ENCODE measurements around the gene CPPED1. TPM values are rescaled to one million over a fixed set of nuclear protein-coding genes. Genes with fewer than 3 reads are reported as not detected.

CPPED1 gene
- total and polyA plus RNA-seq, 8 donors: 9.1 to 33.3 (median 9.8) TPM

DNA sequence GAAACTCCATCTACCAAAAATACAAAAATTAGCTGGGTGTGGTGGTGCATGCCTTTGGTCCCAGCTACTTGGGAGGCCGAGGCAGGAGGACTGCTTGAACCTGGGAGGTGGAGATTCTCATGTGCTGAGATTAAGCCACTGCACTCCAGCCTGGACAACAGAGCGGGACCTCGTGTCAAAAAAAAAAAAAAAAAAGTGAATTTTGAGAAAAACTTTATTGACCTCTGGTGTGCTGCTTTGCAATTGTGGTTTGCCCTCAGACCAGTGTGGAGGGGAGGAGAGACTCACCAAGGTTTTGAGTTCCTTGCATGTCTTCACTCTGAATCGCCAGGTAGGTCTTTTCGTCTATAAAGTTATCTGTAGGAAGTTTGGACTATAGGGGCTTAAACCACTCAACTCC lies 145.2 kb downstream of the CPPED1 start:
- peaks cover 0 to 20% of the 10 kb centered on the region in 2 donors for H3K36me3 ChIP-seq
- TF ChIP-seq CTCF (IDR thresholded peaks at IDR 0.05): no peak
- ATAC-seq: no peak
- H3K4me1 ChIP-seq: no peaks in the 10 kb centered on the region
- intact Hi-C loops (cut with DNase I): no loop called here
- H3K4me3 ChIP-seq: no peak overlapping the region
- H3K27me3 ChIP-seq: no peaks in the 10 kb centered on the region
- peaks cover 0 to 19% of the 10 kb centered on the region in 2 donors for H3K9me3 ChIP-seq
- H3K27ac ChIP-seq: no peak overlapping the region
- DNase-seq: no peak

DNA sequence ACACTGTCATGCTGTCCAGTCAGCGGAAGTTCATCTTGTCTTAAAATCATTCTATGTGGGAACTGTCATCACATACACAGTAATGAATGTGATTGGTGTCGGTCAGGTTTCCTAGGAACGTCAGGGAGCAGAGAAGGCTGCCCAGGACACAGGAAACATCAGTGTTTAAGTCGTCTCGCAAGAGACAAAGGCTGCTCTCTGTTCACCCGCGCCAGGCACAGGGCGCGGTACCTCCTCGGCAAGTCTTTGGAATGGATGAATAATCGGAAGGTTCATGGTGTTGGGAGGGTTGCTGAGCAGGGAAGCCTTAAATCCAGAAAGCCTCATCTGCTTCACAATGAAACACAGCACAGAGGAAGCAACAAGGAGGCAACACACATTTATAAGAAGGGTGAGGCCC lies 148.2 kb downstream of the CPPED1 start:
- Histone ChIP-seq H3K27me3 (no peaks in the 10 kb centered on the region), H3K36me3 (peaks cover 0 to 7% of the 10 kb centered on the region in 2 donors), H3K9me3 (peaks cover 0 to 19% of the 10 kb centered on the region in 2 donors), H3K27ac (no peak overlapping the region), H3K4me3 (no peak overlapping the region), H3K4me1 (no peaks in the 10 kb centered on the region)
- intact Hi-C loops (cut with DNase I): no loop called here
- TF ChIP-seq CTCF (IDR thresholded peaks at IDR 0.05): no peak
- no peak for DNase-seq
- ATAC-seq: no peak

DNA sequence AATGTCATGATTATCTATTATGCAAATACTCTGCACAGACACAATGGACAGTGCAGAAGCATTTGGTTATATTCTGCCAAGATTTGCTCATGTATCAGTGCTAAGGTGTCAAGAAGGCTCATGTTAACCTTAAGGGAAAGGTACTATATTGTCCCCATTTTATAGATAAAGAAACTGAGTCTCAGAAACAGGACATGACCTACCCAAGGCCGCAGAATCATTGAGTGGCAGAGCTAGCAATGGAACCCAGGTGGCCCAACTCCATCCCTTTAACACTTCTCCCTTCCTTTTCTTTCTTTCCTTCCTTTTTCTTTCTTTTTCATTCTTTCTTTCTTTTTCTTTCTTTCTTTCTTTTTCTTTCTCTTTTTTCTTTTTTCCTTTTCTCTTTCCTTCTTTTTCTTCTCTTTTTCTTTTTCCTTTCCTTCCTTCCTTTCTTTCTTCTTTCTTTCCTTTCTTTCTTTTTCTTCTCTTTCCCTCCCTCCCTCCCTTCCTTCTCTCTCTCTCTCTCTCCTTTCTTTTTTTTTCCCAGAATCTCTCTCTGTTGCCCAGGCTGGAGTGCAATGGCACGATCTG lies 149.8 kb downstream of the CPPED1 start:
- Histone ChIP-seq H3K36me3 (no peaks in the 10 kb centered on the region), H3K9me3 (peaks cover 0 to 18% of the 10 kb centered on the region in 2 donors), H3K27ac (no peak overlapping the region), H3K27me3 (no peaks in the 10 kb centered on the region), H3K4me3 (no peak overlapping the region), H3K4me1 (no peaks in the 10 kb centered on the region)
- ATAC-seq (no peak), DNase-seq (no peak)
- TF ChIP-seq CTCF (IDR thresholded peaks at IDR 0.05): no peak
- intact Hi-C loops (cut with DNase I): no loop called here

GRCh38 chr16:12652924-12653323 lies 150.8 kb downstream of the CPPED1 start:
- Histone ChIP-seq H3K27me3 (no peaks in the 10 kb centered on the region), H3K4me1 (no peaks in the 10 kb centered on the region)
- intact Hi-C loops (cut with DNase I): no loop called here

More at GRCh38 chr16:12652924-12653323, 150.8 kb downstream of the CPPED1 start:
- Histone ChIP-seq H3K36me3 (no peaks in the 10 kb centered on the region), H3K4me3 (no peak overlapping the region), H3K27ac (no peak overlapping the region), H3K9me3 (peaks cover 0 to 9% of the 10 kb centered on the region in 2 donors)
- no peak for TF ChIP-seq CTCF (IDR thresholded peaks at IDR 0.05)
- DNase-seq: no peak
- ATAC-seq: no peak
